Activated CD8-positive, alpha-beta memory T cell treated with anti-CD3 and anti-CD28 coated beads for 36 hours (primary cell): ENCODE results near the gene SLC35E3. TPM values are rescaled to one million over a fixed set of nuclear protein-coding genes. Genes with fewer than 3 reads are reported as not detected.
"Not testable (repeated sequence)": the region's sequence is repeated elsewhere in the genome, so short reads cannot be mapped to it uniquely, and the experiment has no call there.

Experiments used
- CTCF ChIA-PET: fragments of 350-600 bp; sonication (Branson Sonifier 250); formaldehyde crosslinking; loops from one replicate; lab custom pipeline; 2021; ENCODE audit warnings: antibody characterized with exemption; lab: Charles Lee
- POLR2A ChIA-PET: fragments of 350-600 bp; sonication (Branson Sonifier 250); formaldehyde crosslinking; loops from one replicate; lab custom pipeline; 2021; ENCODE audit warnings: antibody characterized with exemption; lab: Charles Lee
- total RNA-seq, 2 experiments: library from RNA; stranded (reverse); gene quantifications; one replicate each; pipeline ENCODE4 v1.2.3, GENCODE V29; 2021

The SLC35E3 gene
- total RNA-seq, 2 experiments from 2014 or later, result 5.6 to 6.0 TPM

- ChIA-PET CTCF (no interaction called here), POLR2A (no interaction called here)
Measured at GRCh38 chr12:68791897-68792481, 46.0 kb downstream of the SLC35E3 start.

GRCh38 chr12:68792952-68793351 lies 47.0 kb downstream of the SLC35E3 start:
- POLR2A ChIA-PET, result no interaction called here
- CTCF ChIA-PET, result interaction anchor here (0.6 kb wide), 1 partner anchor 15 kb away, joined by 3 read pairs; the partner anchor contains the start of gene MDM2

DNA sequence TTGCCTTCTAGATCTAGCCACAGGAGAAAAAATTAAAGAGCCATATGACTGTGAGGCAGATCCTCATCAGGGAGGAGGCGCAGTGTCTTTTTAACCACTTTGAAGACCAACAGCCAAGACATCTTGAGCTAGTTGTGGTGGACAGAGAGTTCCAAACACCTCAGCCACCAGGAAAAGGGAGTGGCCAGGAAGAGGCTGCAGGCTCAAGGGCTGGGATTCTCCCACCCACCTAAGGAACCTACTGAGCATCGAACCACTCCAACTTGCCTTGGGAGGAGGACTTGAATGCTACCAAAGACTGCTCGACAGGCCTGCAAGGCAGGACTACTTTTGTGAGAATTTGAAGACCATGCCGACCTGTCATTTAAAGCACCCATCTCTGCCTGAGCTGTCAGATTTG lies 47.5 kb downstream of the SLC35E3 start:
- ChIA-PET CTCF (interaction anchor here (0.6 kb wide), 1 partner anchor 14 kb away, joined by 3 read pairs; the partner anchor contains the start of gene MDM2), POLR2A (interaction anchor here (0.6 kb wide), 1 partner anchor 19 kb away, joined by 4 read pairs; no protein-coding TSS in a partner anchor)

GRCh38 chr12:68793975-68794652 lies 48.1 kb downstream of the SLC35E3 start:
- ChIA-PET CTCF (no interaction called here), POLR2A (interaction anchor here (0.6 kb wide), 1 partner anchor 20 kb away, joined by 4 read pairs; no protein-coding TSS in a partner anchor)

GRCh38 chr12:68794653-68795251 lies 48.8 kb downstream of the SLC35E3 start:
- ChIA-PET CTCF (no interaction called here), POLR2A (no interaction called here)

- ChIA-PET POLR2A (no interaction called here), CTCF (interaction anchor here (0.7 kb wide), 1 partner anchor 25 kb away, joined by 3 read pairs; no protein-coding TSS in a partner anchor)
Measured at GRCh38 chr12:68796399-68796798, 50.4 kb downstream of the SLC35E3 start.

DNA sequence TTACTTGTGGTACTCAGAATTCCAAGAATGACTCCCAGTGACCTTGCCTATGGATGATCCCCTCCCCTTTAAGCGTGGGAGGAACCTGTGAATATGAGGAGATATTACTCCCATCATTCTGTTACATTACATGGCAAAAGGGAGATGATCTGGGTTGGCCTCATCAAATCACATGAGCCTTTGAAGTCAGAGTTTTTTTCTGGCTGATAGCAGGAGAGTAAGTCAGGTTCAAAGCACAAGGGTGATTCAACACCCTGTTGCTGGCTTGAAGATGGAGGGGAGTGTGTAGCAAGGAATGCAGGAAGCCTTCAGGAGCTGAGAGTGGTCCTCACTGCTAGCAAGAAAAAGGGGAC lies 52.9 kb downstream of the SLC35E3 start:
- ChIA-PET POLR2A (no interaction called here), CTCF (no interaction called here)

GRCh38 chr12:68800294-68800693 lies 54.3 kb downstream of the SLC35E3 start:
- CTCF ChIA-PET, result interaction anchor here (1.2 kb wide), 1 partner anchor 8 kb away, joined by 5 read pairs; the partner anchor contains the start of gene MDM2

DNA sequence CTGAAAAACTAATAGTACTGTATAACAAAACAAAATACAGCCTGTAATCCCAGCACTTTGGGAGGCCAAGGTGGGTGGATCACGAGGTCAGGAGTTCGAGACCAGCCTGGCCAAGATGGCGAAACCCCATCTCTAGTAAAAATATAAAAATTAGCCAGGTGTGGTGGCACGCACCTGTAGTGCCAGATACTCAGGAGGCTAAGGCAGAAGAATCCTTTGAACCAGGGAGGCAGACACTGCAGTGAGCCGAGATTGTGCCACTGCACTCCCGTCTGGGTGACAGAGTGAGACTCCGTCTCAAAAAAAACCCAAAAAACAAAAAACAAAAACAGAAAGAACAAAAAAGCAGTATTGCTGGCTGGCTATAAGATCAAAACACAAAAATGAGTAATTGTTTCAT lies 55.1 kb downstream of the SLC35E3 start:
- POLR2A ChIA-PET, CTCF ChIA-PET: not testable (repeated sequence)

More at GRCh38 chr12:68800294-68800693, 54.3 kb downstream of the SLC35E3 start:
- POLR2A ChIA-PET, result no interaction called here

GRCh38 chr12:68802372-68802745 lies 56.4 kb downstream of the SLC35E3 start:
- CTCF ChIA-PET, POLR2A ChIA-PET: not testable (repeated sequence)

DNA sequence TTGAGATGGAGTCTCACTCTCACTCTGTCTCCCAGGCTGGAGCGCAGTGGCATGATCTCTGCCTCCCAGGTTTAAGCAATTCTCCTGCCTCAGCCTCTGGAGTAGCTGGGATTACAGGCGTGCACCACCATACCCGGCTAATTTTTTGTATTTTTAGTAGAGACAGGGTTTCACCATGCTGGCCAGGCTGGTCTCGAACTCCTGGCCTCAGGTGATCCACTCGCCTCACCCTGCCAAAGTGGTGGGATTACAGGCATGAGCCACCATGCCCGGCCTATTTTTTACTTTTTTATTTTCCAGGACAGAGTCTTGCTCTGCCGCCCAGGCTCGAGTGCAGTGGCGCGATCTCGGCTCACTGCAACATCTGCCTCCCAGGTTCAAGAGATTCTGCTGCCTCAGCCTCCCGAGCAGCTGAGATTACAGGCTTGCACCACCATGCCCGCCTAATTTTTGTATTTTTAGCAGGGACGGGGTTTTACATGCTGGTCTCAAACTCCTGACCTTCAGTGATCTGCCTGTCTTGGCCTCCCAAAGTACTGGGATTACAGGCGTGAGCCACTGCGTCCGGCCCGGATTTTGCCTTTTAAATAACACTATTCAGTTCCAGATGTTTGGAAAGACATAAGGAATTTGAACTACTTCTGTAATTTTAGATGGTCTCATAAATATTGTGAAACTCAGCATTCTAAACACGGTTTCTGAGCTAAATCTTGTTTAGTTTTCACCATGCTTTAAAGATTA lies 57.1 kb downstream of the SLC35E3 start:
- POLR2A ChIA-PET, CTCF ChIA-PET: not testable (repeated sequence)

GRCh38 chr12:68803948-68804656 lies 58.1 kb downstream of the SLC35E3 start:
- CTCF ChIA-PET, result interaction anchor here (0.7 kb wide), 1 partner anchor 404 kb away, joined by 3 read pairs; no protein-coding TSS in a partner anchor
- POLR2A ChIA-PET, result no interaction called here

DNA sequence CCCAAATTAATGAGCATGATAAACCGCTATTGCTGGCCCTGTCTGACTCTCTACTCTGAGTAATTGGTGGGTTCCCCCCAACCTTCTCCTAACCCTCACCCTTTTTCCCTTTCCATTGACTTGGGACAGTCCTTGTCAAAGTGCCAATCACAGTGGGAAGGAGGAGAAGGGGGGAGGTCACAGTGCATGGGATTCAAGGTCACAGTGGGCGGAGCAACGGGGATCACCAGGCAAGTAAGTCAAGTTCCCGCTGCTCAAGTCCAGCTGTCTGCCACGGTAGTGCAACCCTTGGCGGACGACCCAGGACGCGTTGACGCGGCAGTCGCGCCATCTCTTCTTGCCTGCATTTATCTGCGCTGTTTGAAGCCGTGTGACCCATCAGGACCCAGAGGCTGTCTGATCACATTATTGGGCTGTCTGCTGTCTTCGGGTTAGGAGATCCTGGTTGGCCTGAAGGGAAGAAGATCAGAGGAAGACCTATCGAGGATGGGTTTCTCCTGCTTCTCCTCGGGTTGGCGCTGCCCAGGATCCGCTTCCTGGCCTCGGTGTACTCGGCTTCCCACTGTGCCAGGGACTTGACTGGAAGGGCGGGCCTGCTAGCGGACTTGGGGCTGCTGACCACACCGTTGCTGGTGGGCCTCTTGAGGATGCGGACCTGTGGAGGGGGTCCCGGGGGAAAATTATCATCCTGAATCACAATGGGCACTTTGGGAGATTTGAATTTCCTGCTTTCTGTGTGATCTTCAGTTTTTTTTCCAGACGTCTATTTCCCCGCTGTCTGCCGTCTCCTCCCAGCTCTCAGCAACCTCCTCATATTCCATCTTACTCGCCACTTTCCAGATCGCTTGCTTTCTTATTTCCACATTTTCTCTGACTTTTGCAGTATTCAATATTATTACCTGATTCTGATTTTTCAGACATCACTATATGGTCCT lies 58.9 kb downstream of the SLC35E3 start:
- CTCF ChIA-PET, result no interaction called here

GRCh38 chr12:68805592-68806120 lies 59.7 kb downstream of the SLC35E3 start:
- CTCF ChIA-PET, result no interaction called here
- POLR2A ChIA-PET, result no interaction called here

More for the DNA sequence above, 58.9 kb downstream of the SLC35E3 start:
- POLR2A ChIA-PET, result no interaction called here

- CTCF ChIA-PET, result interaction anchor here (1.5 to 1.7 kb wide), 2 partner anchors 61 to 196 kb away, joined by 4 to 7 read pairs; partner anchors contain the start of genes RAP1B and SLC35E3
Measured at GRCh38 chr12:68806488-68807237, 60.7 kb downstream of the SLC35E3 start.

GRCh38 chr12:68807274-68807575 lies 61.2 kb downstream of the SLC35E3 start:
- ChIA-PET POLR2A (interaction anchor here (0.6 to 1.6 kb wide), 6 partner anchors 11 to 175 kb away, joined by 3 to 6 read pairs (median 4); no protein-coding TSS in a partner anchor), CTCF (interaction anchor here (1.2 to 2.1 kb wide), 5 partner anchors 13 to 196 kb away, joined by 3 to 7 read pairs (median 4); partner anchors contain the start of genes RAP1B and SLC35E3)

More at GRCh38 chr12:68806488-68807237, 60.7 kb downstream of the SLC35E3 start:
- POLR2A ChIA-PET, result interaction anchor here (0.7 to 1.6 kb wide), 4 partner anchors 11 to 175 kb away, joined by 3 to 6 read pairs (median 4); no protein-coding TSS in a partner anchor
